ENCODE results near the gene HAUS7. TPM values are rescaled to one million over a fixed set of nuclear protein-coding genes. Genes with fewer than 3 reads are reported as not detected.

The HAUS7 gene
- total and polyA plus RNA-seq, 5 donors from 2014 or later: 28.0 to 43.1 (median 34.4) TPM

- H3K36me3 Mint-ChIP-seq: no peaks in the 10 kb centered on the region
- H3K4me3 Mint-ChIP-seq: no peak overlapping the region
- Histone ChIP-seq H3K36me3 (ENCODE audit: control insufficient read depth, insufficient read depth, low read length) (no peaks in the 10 kb centered on the region), H3K27me3 (ENCODE audit: control insufficient read depth, insufficient read depth, low read length) (no peaks in the 10 kb centered on the region), H3K4me1 (ENCODE audit: control insufficient read depth, insufficient read depth, low read length, poor library complexity, severe bottlenecking) (no peaks in the 10 kb centered on the region), H3K27ac (ENCODE audit: insufficient read depth, low read length, poor library complexity, severe bottlenecking) (no peak overlapping the region), H3K4me3 (ENCODE audit: low read depth, low read length) (no peak overlapping the region), H3K9me3 (ENCODE audit: control insufficient read depth in 2 of 2, low read length in 2 of 2) (no peaks in the 10 kb centered on the region)
- DNase-seq: peak in 2 of 3 donors; percentile 20 to 55
- peaks cover 0 to 2% (median 0%) of the 10 kb centered on the region in 7 donors for H3K9me3 Mint-ChIP-seq
- ATAC-seq (ENCODE audit: low read depth in 2 of 2): peak; percentile 46 to 60
- H3K4me1 Mint-ChIP-seq: peaks cover 0 to 6% (median 0%) of the 10 kb centered on the region in 4 donors
- H3K27me3 Mint-ChIP-seq: peaks cover 5% of the 10 kb centered on the region
- no peak overlapping the region for H3K27ac Mint-ChIP-seq
Observed at GRCh38 chrX:153400146-153401132, 69.9 kb downstream of the HAUS7 start.

DNA sequence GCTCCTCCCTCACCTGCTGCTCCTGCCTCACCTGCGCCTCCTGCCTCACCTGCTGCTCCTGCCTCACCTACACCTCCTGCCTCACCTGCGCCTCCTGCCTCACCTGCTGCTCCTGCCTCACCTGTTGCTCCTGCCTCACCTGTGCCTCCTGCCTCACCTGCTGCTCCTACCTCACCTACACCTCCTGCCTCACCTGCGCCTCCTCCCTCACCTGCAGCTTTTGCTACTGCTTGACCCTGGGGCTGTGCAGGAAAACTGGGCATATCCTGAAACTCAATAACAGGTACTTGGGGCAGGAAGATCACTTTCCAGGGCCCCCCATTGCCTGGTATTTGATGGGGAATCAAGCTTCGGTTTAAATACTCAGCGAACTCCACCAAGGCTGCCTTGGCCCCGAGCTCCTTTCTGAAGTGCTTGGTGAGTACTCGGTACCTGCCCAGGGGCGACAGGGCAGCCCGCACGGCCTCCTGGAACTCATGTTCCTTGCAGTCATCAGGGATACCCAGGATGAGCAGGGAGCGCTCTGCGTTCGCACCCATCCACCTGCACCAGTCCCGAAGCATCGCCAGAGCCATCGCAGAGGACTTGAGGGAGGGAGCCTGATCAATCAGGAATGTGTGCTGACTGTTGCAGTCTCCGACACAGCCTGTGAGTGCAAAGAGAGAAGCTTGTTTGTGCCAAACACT is 72.0 kb downstream of the HAUS7 start:
- Mint-ChIP-seq H3K27ac (no peak overlapping the region), H3K4me3 (no peak overlapping the region), H3K27me3 (peaks cover 5% of the 10 kb centered on the region), H3K9me3 (peaks cover 0 to 2% (median 0%) of the 10 kb centered on the region in 7 donors), H3K4me1 (peaks cover 0 to 7% (median 0%) of the 10 kb centered on the region in 4 donors), H3K36me3 (no peaks in the 10 kb centered on the region)
- Histone ChIP-seq H3K9me3 (ENCODE audit: control insufficient read depth in 2 of 2, low read length in 2 of 2) (no peaks in the 10 kb centered on the region), H3K27me3 (ENCODE audit: control insufficient read depth, insufficient read depth, low read length) (no peaks in the 10 kb centered on the region), H3K36me3 (ENCODE audit: control insufficient read depth, insufficient read depth, low read length) (no peaks in the 10 kb centered on the region), H3K4me3 (ENCODE audit: low read depth, low read length) (no peak overlapping the region), H3K27ac (ENCODE audit: insufficient read depth, low read length, poor library complexity, severe bottlenecking) (no peak overlapping the region), H3K4me1 (ENCODE audit: control insufficient read depth, insufficient read depth, low read length, poor library complexity, severe bottlenecking) (no peaks in the 10 kb centered on the region)
- DNase-seq: no peak
- ATAC-seq (ENCODE audit: low read depth in 2 of 2): no peak

Other genes starting within 250 kb of the HAUS7 start
- gene PNMA6F, start 148.8 kb downstream of the HAUS7 start, total RNA-seq: not detected
- not detected for gene PNMA6F, start 148.8 kb downstream of the HAUS7 start, polyA plus RNA-seq
- 16.1 TPM for gene ZNF275, start 136.4 kb downstream of the HAUS7 start, total RNA-seq
- gene ZNF275, start 136.4 kb downstream of the HAUS7 start, polyA plus RNA-seq: 1 to 10 TPM; 3.8 to 9.4 (median 7.3) TPM
- not detected for gene PNMA6E, start 69.2 kb downstream of the HAUS7 start, total RNA-seq
- gene PNMA6E, start 69.2 kb downstream of the HAUS7 start, polyA plus RNA-seq: not detected
- gene ZFP92, start 59.1 kb downstream of the HAUS7 start, total RNA-seq: 0.22 TPM
- gene ZFP92, start 59.1 kb downstream of the HAUS7 start, polyA plus RNA-seq: under 1 TPM in 3 of 4 donors, not detected in 1; 0.03 to 0.14 (median 0.06) TPM
- 3.8 TPM for gene TREX2, start 24.5 kb downstream of the HAUS7 start, total RNA-seq
- under 1 TPM; 0.30 to 1.00 (median 0.59) TPM for gene TREX2, start 24.5 kb downstream of the HAUS7 start, polyA plus RNA-seq
- not detected for gene BGN, start 24.4 kb upstream of the HAUS7 start, total RNA-seq
- gene BGN, start 24.4 kb upstream of the HAUS7 start, polyA plus RNA-seq: not detected
- gene ATP2B3, start 47.1 kb upstream of the HAUS7 start, total RNA-seq: not detected
- gene ATP2B3, start 47.1 kb upstream of the HAUS7 start, polyA plus RNA-seq: not detected
- gene CCNQ, start 128.6 kb upstream of the HAUS7 start, total RNA-seq: 23.8 TPM
- 10 to 100 TPM; 59.8 to 78.4 (median 77.2) TPM for gene CCNQ, start 128.6 kb upstream of the HAUS7 start, polyA plus RNA-seq
- not detected for gene DUSP9, start 176.6 kb upstream of the HAUS7 start, total RNA-seq
- gene DUSP9, start 176.6 kb upstream of the HAUS7 start, polyA plus RNA-seq: not detected
- gene PNCK, start 203.2 kb upstream of the HAUS7 start, total RNA-seq: 0.54 TPM
- not detected for gene PNCK, start 203.2 kb upstream of the HAUS7 start, polyA plus RNA-seq
- 3.4 TPM for gene SLC6A8, start 217.3 kb upstream of the HAUS7 start, total RNA-seq
- gene SLC6A8, start 217.3 kb upstream of the HAUS7 start, polyA plus RNA-seq: under 1 TPM; 0.08 to 0.72 (median 0.18) TPM

Measured in CD4-positive, CD25-positive, alpha-beta regulatory T cell (primary cell).